Colonic mucosa (tissue), 4 donors: ENCODE measurements around the gene GHRHR. TPM values are rescaled to one million over a fixed set of nuclear protein-coding genes. Genes with fewer than 3 reads are reported as not detected.
A peak's percentile ranks its signal among the peaks of the same experiment; 100 is the strongest.

Experiments used
- DNase-seq: peaks from one replicate; pipeline ENCODE4 v3.0.0-alpha.2; 2020
- H3K27ac ChIP-seq: fragments of 200-600 bp; one replicate; pipeline ENCODE4 v1.8.0; 2021
- H3K27me3 ChIP-seq: fragments of 200-600 bp; one replicate; pipeline ENCODE4 v1.8.0; 2021
- H3K36me3 ChIP-seq: fragments of 200-600 bp; one replicate; pipeline ENCODE4 v1.8.0; 2021
- H3K4me1 ChIP-seq: fragments of 200-600 bp; one replicate; pipeline ENCODE4 v1.8.0; 2021; ENCODE audit warnings: mild to moderate bottlenecking
- H3K4me3 ChIP-seq: fragments of 200-600 bp; one replicate; pipeline ENCODE4 v1.8.0; 2021
- H3K9ac ChIP-seq, 2 donors: one replicate each; pipeline ENCODE4 v1.7.0; 2013; ENCODE audit warnings: control low read depth in 2 of 2, low read depth in 2 of 2, low read length in 2 of 2
- H3K9me3 ChIP-seq: fragments of 200-600 bp; one replicate; pipeline ENCODE4 v1.8.0; 2021
- CTCF ChIP-seq: fragments of 200-600 bp; IDR thresholded peaks from one replicate; pipeline ENCODE4 v1.8.0; 2022; ENCODE audit warnings: antibody characterized with exemption, mild to moderate bottlenecking
- intact Hi-C: fragments of 100-400 bp; cut with DNase I; formaldehyde crosslinking; loops from one replicate; pipeline ENCODE4 v1.14.1; 2022
- total RNA-seq, 2 donors: library from RNA; stranded (reverse); fragmentation: NEBNext Ultra II Directional in 1 of 2; extraction: Animal tissue kit (Norgen Biotek cat#: 25700) in 1 of 2; gene quantifications; one replicate each; pipeline ENCODE4 v1.2.1, GENCODE V29; 2021
- donor health status: healthy.
- donor health status: DM: no; HTN: no; CAD: no.
- donor health status: DM: no; HTN: no; CAD: no.

GHRHR gene
- total RNA-seq, 2 donors from 2014 or later: not detected

DNA sequence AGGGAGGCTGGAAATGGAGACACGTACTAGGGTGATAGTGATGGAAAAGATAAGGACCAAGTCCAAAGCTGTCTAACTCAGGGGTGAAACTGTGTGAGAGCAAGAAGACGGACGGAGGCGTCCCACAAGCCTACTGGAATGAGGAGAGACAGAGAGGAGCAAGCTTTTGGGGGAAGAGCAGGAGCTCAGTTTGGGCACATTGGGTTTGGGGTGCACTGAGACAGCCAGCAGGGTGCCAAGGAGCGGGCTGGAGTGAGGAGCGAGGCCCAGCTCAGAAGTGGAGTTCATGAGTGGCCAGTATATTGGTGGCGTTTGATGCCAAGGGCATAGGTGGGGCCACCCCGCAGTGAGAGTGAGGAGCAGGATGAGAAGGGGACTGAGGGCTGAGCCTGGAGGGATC, 22.6 kb downstream of the GHRHR start:
- Histone ChIP-seq H3K4me3 (no peak overlapping the region), H3K9me3 (no peaks in the 10 kb centered on the region), H3K4me1 (no peaks in the 10 kb centered on the region), H3K27me3 (no peaks in the 10 kb centered on the region), H3K9ac (no peak overlapping the region), H3K36me3 (no peaks in the 10 kb centered on the region), H3K27ac (no peak overlapping the region)
- no peak for TF ChIP-seq CTCF
- intact Hi-C loops: no loop called here
- DNase-seq: no peak

DNA sequence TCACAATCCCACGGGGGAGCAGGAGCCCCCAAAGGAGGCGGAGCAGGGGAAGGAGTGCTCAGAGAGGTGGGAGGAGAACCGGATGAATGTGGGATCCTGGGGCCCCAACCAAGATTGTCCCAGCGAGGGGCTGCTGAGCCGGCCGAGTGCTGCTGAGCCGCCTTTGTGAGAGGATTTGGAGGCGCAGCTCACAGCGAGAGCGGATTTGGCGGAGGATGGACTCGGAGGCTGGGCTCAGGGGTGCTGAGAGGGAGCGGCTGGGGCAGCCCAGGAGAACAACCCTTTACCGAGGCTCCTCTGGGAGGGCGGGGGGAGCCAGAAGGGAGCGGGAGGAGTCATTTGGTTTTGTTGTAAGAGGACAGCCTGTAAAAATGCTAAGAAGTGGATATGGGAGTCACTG, 23.0 kb downstream of the GHRHR start:
- Histone ChIP-seq H3K36me3 (no peaks in the 10 kb centered on the region), H3K9me3 (no peaks in the 10 kb centered on the region), H3K9ac (no peak overlapping the region), H3K4me3 (no peak overlapping the region), H3K27me3 (no peaks in the 10 kb centered on the region), H3K27ac (no peak overlapping the region), H3K4me1 (no peaks in the 10 kb centered on the region)
- DNase-seq: no peak
- intact Hi-C loops: no loop called here
- TF ChIP-seq CTCF: no peak

DNA sequence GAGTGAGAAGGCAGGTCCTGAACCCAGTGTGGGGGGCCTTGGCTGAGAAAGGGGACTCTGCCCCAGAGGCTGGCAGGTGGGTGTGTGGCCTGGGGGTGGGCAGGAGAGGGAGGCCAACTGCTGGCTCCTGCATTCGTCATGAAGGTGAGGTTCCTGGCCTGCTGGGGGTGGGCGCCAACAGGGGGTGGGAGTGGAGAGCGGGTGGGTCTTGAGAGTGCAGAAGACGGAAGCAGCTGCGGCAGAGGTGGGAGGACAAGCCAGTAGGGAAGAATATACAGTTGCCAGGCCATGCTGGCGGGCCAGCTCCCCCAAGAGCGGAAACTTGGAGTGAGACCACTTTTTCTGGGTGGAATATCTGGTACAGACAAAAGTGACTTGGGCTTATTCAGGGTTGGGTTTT, 23.4 kb downstream of the GHRHR start:
- Histone ChIP-seq H3K9me3 (no peaks in the 10 kb centered on the region), H3K4me1 (no peaks in the 10 kb centered on the region), H3K36me3 (no peaks in the 10 kb centered on the region), H3K27me3 (no peaks in the 10 kb centered on the region), H3K9ac (no peak overlapping the region), H3K27ac (no peak overlapping the region), H3K4me3 (no peak overlapping the region)
- intact Hi-C loops: no loop called here
- no peak for DNase-seq
- no peak for TF ChIP-seq CTCF

GRCh38 chr7:30987936-30988335, 24.2 kb downstream of the GHRHR start:
- H3K27ac ChIP-seq: no peak overlapping the region

GRCh38 chr7:30988351-30989005, 24.7 kb downstream of the GHRHR start:
- intact Hi-C loops: no loop called here
- no peak for TF ChIP-seq CTCF
- H3K4me3 ChIP-seq: no peak overlapping the region
- DNase-seq: peak; percentile 65
- H3K9me3 ChIP-seq: no peaks in the 10 kb centered on the region
- H3K36me3 ChIP-seq: no peaks in the 10 kb centered on the region
- H3K9ac ChIP-seq: no peak overlapping the region
- H3K27ac ChIP-seq: no peak overlapping the region
- H3K27me3 ChIP-seq: no peaks in the 10 kb centered on the region
- no peaks in the 10 kb centered on the region for H3K4me1 ChIP-seq

More at GRCh38 chr7:30987936-30988335, 24.2 kb downstream of the GHRHR start:
- intact Hi-C loops: no loop called here
- TF ChIP-seq CTCF: no peak
- no peak overlapping the region for H3K4me3 ChIP-seq
- no peak for DNase-seq
- H3K9ac ChIP-seq: no peak overlapping the region
- H3K4me1 ChIP-seq: no peaks in the 10 kb centered on the region
- H3K36me3 ChIP-seq: no peaks in the 10 kb centered on the region
- no peaks in the 10 kb centered on the region for H3K9me3 ChIP-seq
- no peaks in the 10 kb centered on the region for H3K27me3 ChIP-seq
